HEK293T (cell line): Measurements from ENCODE around the gene CACNA1C.

ENCODE experiments used
- BHLHE40 ChIP-seq: fragments of 450-650 bp; IDR thresholded peaks from 2 replicates; pipeline ENCODE4 v1.6.1; 2016; ENCODE audit warnings: mild to moderate bottlenecking, moderate library complexity, borderline replicate concordance
- FOXK2 ChIP-seq: fragments of 450-650 bp; IDR thresholded peaks from 2 replicates; pipeline ENCODE4 v1.6.1; 2016; ENCODE audit warnings: mild to moderate bottlenecking
- L3MBTL2 ChIP-seq: fragments of 450-650 bp; conservative IDR thresholded peaks from 2 replicates; pipeline ENCODE4 v1.6.1; 2016; ENCODE audit warnings: mild to moderate bottlenecking

- TF ChIP-seq FOXK2 (no peak), BHLHE40 (no peak), L3MBTL2 (no peak)
Measured at GRCh38 chr12:2409656-2410265, 357.0 kb downstream of the CACNA1C start.
